GM12874 (cell line): Measurements from ENCODE around the gene MED27.

Source experiments
- TF ChIP-seq, protein P1 (sequence below): IDR thresholded peaks from 2 replicates; pipeline ENCODE4 v1.5.1; 2011; ENCODE audit warnings: low read depth, mild to moderate bottlenecking, control low read depth, low read length, moderate library complexity; ENCODE audit not compliant: insufficient read depth

MED27 gene

GRCh38 chr9:132014218-132014805 is 65.4 kb downstream of the MED27 start:
- TF ChIP-seq, protein P1, sequence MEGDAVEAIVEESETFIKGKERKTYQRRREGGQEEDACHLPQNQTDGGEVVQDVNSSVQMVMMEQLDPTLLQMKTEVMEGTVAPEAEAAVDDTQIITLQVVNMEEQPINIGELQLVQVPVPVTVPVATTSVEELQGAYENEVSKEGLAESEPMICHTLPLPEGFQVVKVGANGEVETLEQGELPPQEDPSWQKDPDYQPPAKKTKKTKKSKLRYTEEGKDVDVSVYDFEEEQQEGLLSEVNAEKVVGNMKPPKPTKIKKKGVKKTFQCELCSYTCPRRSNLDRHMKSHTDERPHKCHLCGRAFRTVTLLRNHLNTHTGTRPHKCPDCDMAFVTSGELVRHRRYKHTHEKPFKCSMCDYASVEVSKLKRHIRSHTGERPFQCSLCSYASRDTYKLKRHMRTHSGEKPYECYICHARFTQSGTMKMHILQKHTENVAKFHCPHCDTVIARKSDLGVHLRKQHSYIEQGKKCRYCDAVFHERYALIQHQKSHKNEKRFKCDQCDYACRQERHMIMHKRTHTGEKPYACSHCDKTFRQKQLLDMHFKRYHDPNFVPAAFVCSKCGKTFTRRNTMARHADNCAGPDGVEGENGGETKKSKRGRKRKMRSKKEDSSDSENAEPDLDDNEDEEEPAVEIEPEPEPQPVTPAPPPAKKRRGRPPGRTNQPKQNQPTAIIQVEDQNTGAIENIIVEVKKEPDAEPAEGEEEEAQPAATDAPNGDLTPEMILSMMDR: no peak

DNA sequence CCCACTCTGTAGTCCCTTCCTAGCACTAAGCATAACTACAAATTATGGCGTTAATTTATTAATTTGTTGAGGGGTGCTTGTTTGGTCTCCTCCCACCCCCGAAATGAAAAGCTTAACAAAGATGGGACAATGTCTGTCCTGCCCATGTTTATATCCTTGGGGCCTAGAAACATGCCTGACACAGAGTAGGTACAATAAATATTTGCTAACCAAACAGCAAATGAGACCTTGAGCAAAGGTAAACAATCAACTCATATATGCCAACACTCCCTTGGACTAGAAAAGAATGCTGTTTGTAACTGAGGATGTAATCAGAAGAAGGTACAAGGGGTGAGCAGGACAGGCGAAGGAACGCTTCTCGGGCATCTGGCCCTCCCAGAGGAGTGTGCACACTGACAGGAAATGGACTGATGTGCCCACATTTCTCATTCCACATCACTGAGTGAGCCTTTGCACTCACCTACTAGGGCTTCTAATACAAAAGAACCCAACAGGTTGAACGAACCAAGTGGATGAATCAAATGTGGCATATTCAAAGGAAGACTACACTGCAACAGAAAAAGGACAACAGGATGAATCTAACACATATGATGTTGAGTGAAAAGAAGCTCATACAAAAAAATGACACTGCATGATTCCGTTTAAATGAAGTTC is 66.8 kb downstream of the MED27 start:
- TF ChIP-seq, protein P1: no peak

- TF ChIP-seq, protein P1: no peak
Observed at GRCh38 chr9:132011896-132012295, 67.8 kb downstream of the MED27 start.

DNA sequence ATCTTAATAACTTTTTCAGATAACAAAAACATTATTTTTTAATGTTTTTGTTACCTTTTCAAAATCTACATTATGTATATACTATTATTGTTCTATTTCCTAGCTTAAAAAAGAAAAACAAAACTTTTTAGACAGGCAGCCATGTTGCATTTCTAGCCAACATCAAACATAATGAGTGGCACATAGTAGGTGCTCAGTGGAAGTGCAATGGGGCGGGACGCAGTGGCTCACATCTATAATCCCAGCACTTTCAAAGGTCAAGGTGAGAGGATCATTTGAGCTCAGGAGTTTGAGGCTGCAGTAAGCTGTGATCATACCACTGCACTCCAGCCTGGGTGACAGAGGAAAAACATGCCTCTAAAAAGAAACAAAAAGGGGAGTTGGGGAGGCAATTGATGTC is 68.4 kb downstream of the MED27 start:
- TF ChIP-seq, protein P1: no peak

DNA sequence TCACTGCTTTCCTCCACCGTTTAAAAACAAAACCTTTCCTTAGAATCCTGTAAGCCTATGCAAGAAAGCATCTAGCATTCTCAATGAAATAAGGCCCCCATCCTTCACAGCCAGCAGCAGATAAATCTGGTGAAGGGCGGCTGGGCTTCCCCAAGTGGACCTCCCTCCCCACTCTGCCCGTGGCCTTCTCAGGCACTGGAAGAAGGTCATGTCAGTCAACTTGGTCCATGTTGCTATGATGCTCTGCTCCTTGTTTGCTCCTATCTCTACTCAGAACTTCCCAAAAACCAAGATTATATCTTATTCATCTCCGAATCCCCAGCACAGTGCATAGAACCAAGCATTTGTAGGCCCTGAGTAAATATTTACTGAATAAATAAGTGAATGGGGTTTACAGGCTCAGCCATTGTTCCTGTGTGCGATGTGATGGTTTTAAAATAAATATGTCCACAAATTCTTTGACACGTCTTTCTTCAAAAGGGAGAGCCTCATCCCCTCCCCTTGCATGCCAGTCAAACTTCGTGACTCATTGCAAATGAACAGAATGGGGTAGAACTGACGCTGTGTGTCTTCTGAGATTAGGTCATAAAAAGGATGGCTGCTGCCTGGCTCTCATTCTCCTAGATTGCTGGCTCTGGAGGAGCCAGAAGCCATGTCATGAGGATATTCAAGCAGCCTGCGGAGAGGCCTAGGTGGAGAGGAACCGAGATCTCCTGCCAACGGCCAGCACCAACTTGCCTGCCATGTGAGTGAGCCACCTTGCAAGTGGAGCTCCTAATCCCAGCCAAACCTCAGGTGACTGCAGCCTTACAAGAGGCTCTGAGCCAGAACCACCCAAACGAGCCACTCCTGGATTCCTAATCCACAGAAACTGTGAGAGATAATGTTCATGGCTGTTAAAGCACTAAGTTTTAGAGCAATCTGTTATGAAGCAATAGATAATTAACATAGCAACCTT is 70.5 kb downstream of the MED27 start:
- TF ChIP-seq, protein P1: no peak

- TF ChIP-seq, protein P1: no peak
Observed at GRCh38 chr9:132008184-132008803, 71.4 kb downstream of the MED27 start.
